A549 (cell line): ENCODE data around the gene TTC28. TPM values are rescaled to one million over a fixed set of nuclear protein-coding genes. Genes with fewer than 3 reads are reported as not detected.
A peak's percentile ranks its signal among the peaks of the same experiment; 100 is the strongest.
"Not testable (repeated sequence)": the region's sequence is repeated elsewhere in the genome, so short reads cannot be mapped to it uniquely, and the experiment has no call there.

Experiments used
- ATAC-seq, 2 experiments: fragments of 200-7000 bp in 1 of 2; fragments of >200 bp in 1 of 2; cut with Nextera tagmentation in 1 of 2; cut with Tn5 transposase in 1 of 2; 3 replicates each; pipeline versions ENCODE4 v1.8.0 to v1.9.1; 2018 to 2020; ENCODE audit warnings: mild to moderate bottlenecking in 1 of 2, moderate library complexity in 1 of 2
- CTCF ChIA-PET: fragments of 300-600 bp; sonication (Branson Sonifier 250); formaldehyde crosslinking; extraction: SDS; loops from one replicate; lab custom pipeline; 2021; ENCODE audit warnings: antibody characterized with exemption, inconsistent platforms; lab: Yijun Ruan, JAX
- POLR2A ChIA-PET: fragments of 350-600 bp; formaldehyde crosslinking; extraction: SDS; loops from one replicate; lab custom pipeline; 2021; ENCODE audit warnings: antibody characterized with exemption, inconsistent platforms; lab: Yijun Ruan, JAX
- DNase-seq, 2 experiments: peaks; one replicate each; pipeline versions ENCODE4 v3.0.0 to v3.0.0-alpha.2; 2011 to 2016; ENCODE audit warnings: low read depth in 1 of 2, low spot score in 1 of 2
- FAIRE-seq: peaks from 2 replicates; lab custom pipeline; 2011; peaks lifted over from hg19 to GRCh38; lab: Jason Lieb, UNC
- H3K27ac ChIP-seq, 2 experiments: fragments of >200 bp; sonication (Bioruptor Twin); formaldehyde crosslinking; 3 replicates each; pipeline ENCODE4 v1.5.1; 2016 to 2017
- H3K4me1 ChIP-seq: fragments of >200 bp; sonication (Bioruptor Twin); formaldehyde crosslinking; 3 replicates; pipeline ENCODE4 v1.6.1; 2016
- H3K4me2 ChIP-seq: fragments of >200 bp; sonication (Bioruptor Twin); formaldehyde crosslinking; 3 replicates; pipeline ENCODE4 v1.6.1; 2016
- H3K4me3 ChIP-seq: fragments of >200 bp; sonication (Bioruptor Twin); formaldehyde crosslinking; 3 replicates; pipeline ENCODE4 v1.5.1; 2016
- H3K9me3 ChIP-seq: fragments of >200 bp; sonication (Bioruptor Twin); formaldehyde crosslinking; 3 replicates; pipeline ENCODE4 v1.6.1; 2016
- CEBPB ChIP-seq, 2 experiments: fragments of >200 bp in 1 of 2; sonication (Bioruptor Twin) in 1 of 2; formaldehyde crosslinking in 1 of 2; IDR thresholded peaks; 2 replicates each; pipeline ENCODE4 v1.6.1; 2012 to 2016
- CHD2 ChIP-seq: fragments of 150-350 bp; IDR thresholded peaks from 2 replicates; pipeline ENCODE4 v1.6.1; 2014; ENCODE audit warnings: low read length; ENCODE audit not compliant: partially characterized antibody
- CHD4 ChIP-seq: fragments of 200-600 bp; sonication (generic); IDR thresholded peaks from 2 replicates; pipeline ENCODE4 v1.6.1; 2016; ENCODE audit warnings: antibody characterized with exemption, mild to moderate bottlenecking, borderline replicate concordance
- EP300 ChIP-seq, 2 experiments: fragments of >200 bp; sonication (Bioruptor Twin); formaldehyde crosslinking; IDR thresholded peaks; 2 replicates in 1 of 2; 3 replicates in 1 of 2; pipeline ENCODE4 v1.6.1; 2016 to 2017
- ESRRA ChIP-seq: fragments of 150-350 bp; IDR thresholded peaks from 2 replicates; pipeline ENCODE4 v1.6.1; 2014; ENCODE audit warnings: mild to moderate bottlenecking, low read length, borderline replicate concordance
- FOSL2 ChIP-seq, 2 experiments: fragments of 450-650 bp in 1 of 2; fragments of >200 bp in 1 of 2; sonication (Bioruptor Twin) in 1 of 2; formaldehyde crosslinking; IDR thresholded peaks; 2 replicates each; pipeline versions ENCODE4 v1.5.0 to v1.6.1; 2016 to 2020; ENCODE audit warnings: mild to moderate bottlenecking in 1 of 2, moderate library complexity in 1 of 2
- MAFK ChIP-seq: fragments of 450-650 bp; IDR thresholded peaks from 2 replicates; pipeline ENCODE4 v1.6.1; 2014; ENCODE audit not compliant: partially characterized antibody
- MAZ ChIP-seq: fragments of 150-350 bp; IDR thresholded peaks from 2 replicates; pipeline ENCODE4 v1.6.1; 2014; ENCODE audit warnings: antibody characterized with exemption, low read depth, low read length, borderline replicate concordance
- NFE2L2 ChIP-seq: fragments of 150-350 bp; conservative IDR thresholded peaks from 2 replicates; pipeline ENCODE4 v1.6.1; 2014; ENCODE audit warnings: low read length
- NR3C1 ChIP-seq: fragments of >200 bp; sonication (Bioruptor Twin); formaldehyde crosslinking; IDR thresholded peaks from 3 replicates; pipeline ENCODE4 v1.6.1; 2017
- PHF8 ChIP-seq: fragments of 200-600 bp; sonication (generic); IDR thresholded peaks from 2 replicates; pipeline ENCODE4 v1.6.1; 2016; ENCODE audit warnings: low read depth, mild to moderate bottlenecking, antibody characterized with exemption, moderate library complexity, borderline replicate concordance
- POLR2A ChIP-seq: IDR thresholded peaks from 2 replicates; pipeline ENCODE4 v1.6.1; 2012; ENCODE audit warnings: mild to moderate bottlenecking, low read length
- RAD21 ChIP-seq, 2 experiments: fragments of >200 bp in 1 of 2; sonication (Bioruptor Twin) in 1 of 2; formaldehyde crosslinking in 1 of 2; IDR thresholded peaks in 1 of 2; conservative IDR thresholded peaks in 1 of 2; 2 replicates in 1 of 2; 3 replicates in 1 of 2; pipeline ENCODE4 v1.6.1; 2012 to 2018; ENCODE audit warnings: inconsistent platforms in 1 of 2
- RNF2 ChIP-seq: fragments of 200-600 bp; sonication (generic); IDR thresholded peaks from 2 replicates; pipeline ENCODE4 v1.6.1; 2016; ENCODE audit warnings: low read depth, mild to moderate bottlenecking, antibody characterized with exemption, moderate library complexity, borderline replicate concordance
- SMC3 ChIP-seq: fragments of >200 bp; sonication (Bioruptor Twin); formaldehyde crosslinking; IDR thresholded peaks from 3 replicates; pipeline ENCODE4 v1.6.1; 2018; ENCODE audit warnings: inconsistent platforms
- SREBF2 ChIP-seq: fragments of 450-650 bp; IDR thresholded peaks from 2 replicates; pipeline ENCODE4 v1.6.1; 2014; ENCODE audit warnings: mild to moderate bottlenecking, moderate library complexity
- TFCP2L1 ChIP-seq: fragments of 250-450 bp; sonication (Bioruptor Pico); IDR thresholded peaks from 2 replicates; pipeline ENCODE4 v1.5.0; 2021; ENCODE audit warnings: mild to moderate bottlenecking
- ZFP36 ChIP-seq: fragments of 450-650 bp; IDR thresholded peaks from 2 replicates; pipeline ENCODE4 v1.6.1; 2014; ENCODE audit warnings: borderline replicate concordance; ENCODE audit not compliant: partially characterized antibody
- ZSCAN20 ChIP-seq: fragments of 250-450 bp; sonication (Bioruptor Pico); IDR thresholded peaks from 2 replicates; pipeline ENCODE4 v1.8.0; 2022; ENCODE audit warnings: mild to moderate bottlenecking, moderate library complexity
- WGBS: methylation state at CpG from one replicate; pipeline ENCODE4 v1.1.6; 2017; ENCODE audit errors: missing lambda C conversion rate; 5-methylcytosine and 5-hydroxymethylcytosine counted together
- polyA plus RNA-seq, 4 experiments: library from polyadenylated mRNA; depleted of rRNA in 3 of 4; stranded (reverse); fragments of >200 nt; fragmentation: RNase III in 1 of 4; extraction: RNeasy Plus Mini Kit Qiagen cat#74134 plus additional on column Dnase treatment in 1 of 4; gene quantifications; 2 replicates in 3 of 4; 3 replicates in 1 of 4; pipeline ENCODE4 v1.2.3, GENCODE V29; 2011 to 2017
- TF ChIP-seq, protein P1 (sequence below): fragments of 250-450 bp; sonication (Bioruptor Pico); IDR thresholded peaks from 2 replicates; pipeline ENCODE4 v1.5.0; 2020; ENCODE audit warnings: low read depth, mild to moderate bottlenecking, moderate library complexity

TTC28 gene
- polyA plus RNA-seq, 2 of the 4 experiments (the other 2 are of a cell fraction), result 2.6 to 3.8 TPM

DNA sequence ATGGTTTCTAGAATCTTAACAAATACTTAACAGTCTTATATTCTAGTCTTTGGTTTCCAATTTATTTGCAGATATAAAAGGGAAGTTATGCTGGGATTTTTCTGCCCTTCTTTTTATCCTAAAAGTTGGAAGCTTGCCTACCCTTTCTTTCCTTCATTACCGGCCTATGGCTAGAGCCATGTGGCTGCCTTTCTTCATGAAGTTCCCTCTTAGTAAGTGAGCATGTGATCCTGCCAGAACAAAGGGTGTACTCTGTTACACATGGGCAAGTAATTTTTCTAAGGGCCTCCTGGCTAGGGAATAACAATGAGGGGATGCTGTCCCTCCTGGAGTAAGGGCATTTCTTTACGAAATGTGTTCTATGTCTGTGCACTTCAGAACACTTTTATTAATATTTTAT lies 508.5 kb downstream of the TTC28 start:
- ChIA-PET POLR2A (no interaction called here), CTCF (no interaction called here)
- DNase-seq, result no peak
- no peak for ATAC-seq
- Histone ChIP-seq H3K4me1 (peaks cover 7% of the 10 kb centered on the region; the same call in 1 of the 3 replicates), H3K9me3 (no peaks in the 10 kb centered on the region), H3K27ac (no peak overlapping the region), H3K4me3 (no peak overlapping the region), H3K4me2 (no peak overlapping the region)
- TF ChIP-seq RAD21 (conservative IDR thresholded peaks at IDR 0.05 in 1 of 2, IDR thresholded peaks at IDR 0.05 in 1 of 2) (no peak), ESRRA (no peak), SMC3 (no peak), CEBPB (IDR thresholded peaks at IDR 0.05) (no peak)
- TF ChIP-seq, protein P1, sequence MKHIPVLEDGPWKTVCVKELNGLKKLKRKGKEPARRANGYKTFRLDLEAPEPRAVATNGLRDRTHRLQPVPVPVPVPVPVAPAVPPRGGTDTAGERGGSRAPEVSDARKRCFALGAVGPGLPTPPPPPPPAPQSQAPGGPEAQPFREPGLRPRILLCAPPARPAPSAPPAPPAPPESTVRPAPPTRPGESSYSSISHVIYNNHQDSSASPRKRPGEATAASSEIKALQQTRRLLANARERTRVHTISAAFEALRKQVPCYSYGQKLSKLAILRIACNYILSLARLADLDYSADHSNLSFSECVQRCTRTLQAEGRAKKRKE (CRISPR knock-in tag), result no peak
- no peak for FAIRE-seq
- WGBS, result 80% methylated on average over 2 of the region's 2 CpGs

DNA sequence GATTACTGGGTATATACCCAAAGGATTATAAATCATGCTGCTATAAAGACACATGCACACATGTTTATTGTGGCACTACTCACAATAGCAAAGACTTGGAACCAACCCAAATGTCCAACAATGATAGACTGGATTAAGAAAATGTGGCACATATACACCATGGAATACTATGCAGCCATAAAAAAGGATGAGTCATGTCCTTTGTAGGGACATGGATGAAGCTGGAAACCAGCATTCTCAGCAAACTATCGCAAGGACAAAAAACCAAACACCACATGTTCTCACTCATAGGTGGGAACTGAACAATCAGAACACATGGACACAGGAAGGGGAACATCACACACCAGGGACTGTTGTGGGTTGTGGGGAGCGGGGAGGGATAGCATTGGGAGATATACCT lies 510.3 kb downstream of the TTC28 start:
- 81% methylated on average over 2 of the region's 2 CpGs for WGBS
- H3K4me2 ChIP-seq; CTCF ChIA-PET; H3K4me3 ChIP-seq; H3K27ac ChIP-seq; POLR2A ChIA-PET; DNase-seq; FAIRE-seq; H3K4me1 ChIP-seq; H3K9me3 ChIP-seq; ATAC-seq; TF ChIP-seq FOSL2 (IDR thresholded peaks at IDR 0.05): not testable (repeated sequence)
- peak; percentile 8; the same call in 1 of the 2 replicates for TF ChIP-seq FOSL2 (CRISPR knock-in tag; IDR thresholded peaks at IDR 0.05)

DNA sequence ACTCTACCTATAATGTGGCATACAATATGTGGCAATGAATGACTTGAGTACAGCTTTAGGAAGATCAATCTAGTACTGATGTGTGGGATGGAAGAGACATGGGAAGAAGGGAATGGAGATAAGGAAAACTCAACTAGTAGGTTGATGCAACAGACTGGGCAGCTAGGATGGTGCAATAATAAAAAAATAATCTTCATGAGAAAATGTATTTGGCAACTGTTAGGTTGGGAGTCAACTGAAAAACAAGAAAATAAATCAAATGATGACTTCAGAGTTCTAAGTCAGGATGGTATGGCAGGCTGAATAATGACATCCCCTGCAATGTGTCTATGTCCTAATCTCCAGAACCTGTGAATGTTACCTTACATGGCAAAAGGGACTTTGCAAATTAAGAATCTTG lies 523.8 kb downstream of the TTC28 start:
- ATAC-seq (no peak), DNase-seq (no peak), FAIRE-seq (no peak)
- Histone ChIP-seq H3K4me2 (no peak overlapping the region), H3K9me3 (no peaks in the 10 kb centered on the region), H3K4me3 (no peak overlapping the region), H3K4me1 (peaks cover 3% of the 10 kb centered on the region; the same call in 1 of the 3 replicates), H3K27ac (no peak overlapping the region)
- POLR2A ChIA-PET, result no interaction called here
- CTCF ChIA-PET, result no interaction called here
- TF ChIP-seq CHD4 (no peak), SMC3 (no peak), MAFK (no peak), PHF8 (no peak), MAZ (no peak), ESRRA (no peak)

DNA sequence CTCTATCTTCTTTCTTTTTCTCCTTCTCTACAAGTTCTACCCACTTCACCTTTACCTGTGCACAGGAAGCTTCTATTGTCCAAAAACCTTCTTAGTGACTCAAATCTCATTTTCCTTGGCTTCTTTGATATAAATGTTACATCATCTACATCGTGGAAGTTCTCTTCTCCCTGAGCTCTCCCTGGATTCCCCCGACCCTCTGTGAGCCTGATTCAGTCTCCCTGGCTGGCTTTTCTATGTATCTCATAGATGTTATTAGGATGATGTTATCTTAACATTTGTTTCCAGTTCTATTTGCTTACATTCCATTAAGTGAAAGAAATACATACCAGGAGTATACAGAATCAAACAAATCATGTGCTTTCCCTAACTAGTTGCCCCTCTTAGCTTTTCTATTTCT lies 524.8 kb downstream of the TTC28 start:
- H3K27ac ChIP-seq, result no peak overlapping the region
- TF ChIP-seq SREBF2 (no peak), TFCP2L1 (no peak), NFE2L2 (no peak), ZFP36 (no peak), CHD2 (no peak), ZSCAN20 (CRISPR knock-in tag) (no peak), RNF2 (no peak), POLR2A (no peak), RAD21 (conservative IDR thresholded peaks at IDR 0.05 in 1 of 2, IDR thresholded peaks at IDR 0.05 in 1 of 2) (no peak), NR3C1 (no peak), EP300 (IDR thresholded peaks at IDR 0.05) (no peak)
- TF ChIP-seq, all 56 proteins: peak for 0
- ChIA-PET POLR2A (no interaction called here), CTCF (no interaction called here)
- DNase-seq (no peak), FAIRE-seq (no peak), ATAC-seq (no peak)
- Histone ChIP-seq H3K9me3 (no peaks in the 10 kb centered on the region), H3K4me2 (no peak overlapping the region), H3K4me3 (no peak overlapping the region), H3K4me1 (peaks cover 3% of the 10 kb centered on the region; the same call in 1 of the 3 replicates)
- 43% methylated on average over 2 of the region's 2 CpGs for WGBS
